MM.1S (cell line): ENCODE measurements around the gene TARBP2.

Source experiments
- CTCF ChIP-seq: fragments of 300-600 bp; sonication (generic); IDR thresholded peaks from 2 replicates; pipeline ENCODE4 v1.5.1; 2016; ENCODE audit warnings: antibody characterized with exemption, low read length, mixed read lengths
- EZH2 ChIP-seq: fragments of 300-600 bp; sonication (generic); optimal IDR thresholded peaks from 2 replicates; pipeline ENCODE3; 2017; ENCODE audit warnings: low read depth, mild to moderate bottlenecking, antibody characterized with exemption, low read length, mixed read lengths
- EZH2phosphoT487 ChIP-seq: fragments of 300-600 bp; sonication (generic); IDR thresholded peaks from 2 replicates; pipeline ENCODE4 v1.6.1; 2018; ENCODE audit warnings: antibody characterized with exemption, low read length

GRCh38 chr12:53538209-53538689, 37.2 kb downstream of the TARBP2 start:
- TF ChIP-seq CTCF: no peak
- TF ChIP-seq EZH2: no peak
- TF ChIP-seq EZH2phosphoT487: no peak
